H9 (cell line): ENCODE measurements around the gene SLC30A9. TPM values are rescaled to one million over a fixed set of nuclear protein-coding genes. Genes with fewer than 3 reads are reported as not detected.

Experiments used
- DNase-seq: peaks from one replicate; pipeline ENCODE4 v3.0.0-alpha.2; 2017
- H2AFZ ChIP-seq: one replicate; pipeline ENCODE4 v1.6.1; 2013; ENCODE audit warnings: mild to moderate bottlenecking, low read length, control low read depth, moderate library complexity
- H2AK5ac ChIP-seq: 2 replicates; pipeline ENCODE4 v1.6.1; 2013; ENCODE audit warnings: low read length, control low read depth, mixed read lengths; ENCODE audit not compliant: insufficient read length
- H2BK120ac ChIP-seq: one replicate; pipeline ENCODE4 v1.6.1; 2013; ENCODE audit warnings: low read depth, mild to moderate bottlenecking, low read length, control low read depth, inconsistent platforms; ENCODE audit not compliant: poor library complexity, severe bottlenecking
- H2BK12ac ChIP-seq: 2 replicates; pipeline ENCODE4 v1.6.1; 2013; ENCODE audit warnings: low read length, control low read depth, mixed read lengths, low read depth; ENCODE audit not compliant: insufficient read length
- H2BK15ac ChIP-seq: 2 replicates; pipeline ENCODE4 v1.6.1; 2013; ENCODE audit warnings: low read depth, low read length, control low read depth
- H2BK20ac ChIP-seq: one replicate; pipeline ENCODE4 v1.6.1; 2013; ENCODE audit warnings: low read depth, mild to moderate bottlenecking, low read length, control low read depth, inconsistent platforms; ENCODE audit not compliant: poor library complexity, severe bottlenecking
- H2BK5ac ChIP-seq: 2 replicates; pipeline ENCODE4 v1.6.1; 2013; ENCODE audit warnings: low read length, control low read depth, mixed read lengths; ENCODE audit not compliant: insufficient read length
- H3K14ac ChIP-seq: 2 replicates; pipeline ENCODE4 v1.6.1; 2013; ENCODE audit warnings: low read length, control low read depth; ENCODE audit not compliant: insufficient read depth
- H3K18ac ChIP-seq: 2 replicates; pipeline ENCODE4 v1.6.1; 2013; ENCODE audit warnings: low read depth, mild to moderate bottlenecking, mixed read lengths, low read length, control low read depth; ENCODE audit not compliant: insufficient read length
- H3K23ac ChIP-seq: 2 replicates; pipeline ENCODE4 v1.6.1; 2013; ENCODE audit warnings: low read length, control low read depth, mixed read lengths, low read depth; ENCODE audit not compliant: insufficient read length
- H3K23me2 ChIP-seq: 2 replicates; pipeline ENCODE4 v1.6.1; 2013; ENCODE audit warnings: low read depth, mild to moderate bottlenecking, mixed read lengths, low read length, control low read depth; ENCODE audit not compliant: insufficient read length, poor library complexity, severe bottlenecking
- H3K27ac ChIP-seq: 2 replicates; pipeline ENCODE4 v1.5.1; 2013; ENCODE audit warnings: low read length, control low read depth, mixed read lengths, low read depth; ENCODE audit not compliant: insufficient read length
- H3K27me3 ChIP-seq: 2 replicates; pipeline ENCODE4 v1.6.1; 2013; ENCODE audit warnings: low read length, control low read depth, inconsistent platforms; ENCODE audit not compliant: insufficient read depth
- H3K4ac ChIP-seq: 2 replicates; pipeline ENCODE4 v1.6.1; 2013; ENCODE audit warnings: low read depth, mild to moderate bottlenecking, control low read depth, inconsistent platforms, low read length, moderate library complexity
- H3K4me1 ChIP-seq: 2 replicates; pipeline ENCODE4 v1.6.1; 2013; ENCODE audit warnings: low read length, control low read depth, inconsistent platforms; ENCODE audit not compliant: insufficient read depth
- H3K4me2 ChIP-seq: 2 replicates; pipeline ENCODE4 v1.6.1; 2013; ENCODE audit warnings: low read length, control low read depth, mixed read lengths; ENCODE audit not compliant: insufficient read length, insufficient read depth
- H3K56ac ChIP-seq: 2 replicates; pipeline ENCODE4 v1.6.1; 2013; ENCODE audit warnings: low read depth, mild to moderate bottlenecking, mixed read lengths, low read length, control low read depth; ENCODE audit not compliant: insufficient read length
- H3K79me1 ChIP-seq: 2 replicates; pipeline ENCODE4 v1.6.1; 2013; ENCODE audit warnings: low read depth, mild to moderate bottlenecking, moderate library complexity, low read length, control low read depth, inconsistent platforms; ENCODE audit not compliant: insufficient read depth, poor library complexity, severe bottlenecking
- H3K79me2 ChIP-seq: 2 replicates; pipeline ENCODE4 v1.6.1; 2013; ENCODE audit warnings: low read length, control low read depth, inconsistent platforms; ENCODE audit not compliant: insufficient read depth
- H3K9ac ChIP-seq: 2 replicates; pipeline ENCODE4 v1.6.1; 2013; ENCODE audit warnings: low read length, control low read depth, mixed read lengths; ENCODE audit not compliant: insufficient read length; ENCODE audit errors: extremely low read depth
- H3K9me3 ChIP-seq: one replicate; pipeline ENCODE4 v1.6.1; 2013; ENCODE audit warnings: low read depth, low read length, inconsistent platforms; ENCODE audit not compliant: control insufficient read depth
- H3T11ph ChIP-seq: one replicate; pipeline ENCODE4 v1.6.1; 2013; ENCODE audit warnings: mild to moderate bottlenecking, low read length, control low read depth, inconsistent platforms
- H4K20me1 ChIP-seq: one replicate; pipeline ENCODE4 v1.6.1; 2013; ENCODE audit not compliant: control insufficient read depth, insufficient read length, insufficient read depth
- H4K5ac ChIP-seq: 2 replicates; pipeline ENCODE4 v1.6.1; 2013; ENCODE audit warnings: low read depth, mild to moderate bottlenecking, mixed read lengths, low read length, control low read depth; ENCODE audit not compliant: insufficient read length
- H4K8ac ChIP-seq: replicated peaks from 2 replicates; pipeline ENCODE4 v1.6.1; 2013; ENCODE audit warnings: low read length, control low read depth, mixed read lengths, low read depth; ENCODE audit not compliant: insufficient read length
- H4K91ac ChIP-seq: 2 replicates; pipeline ENCODE4 v1.6.1; 2013; ENCODE audit warnings: low read depth, mild to moderate bottlenecking, moderate library complexity, mixed read lengths, low read length, control low read depth; ENCODE audit not compliant: insufficient read length
- H3K27ac Mint-ChIP-seq, 3 experiments: 2 replicates in 2 of 3; 3 replicates in 1 of 3; pipeline ENCODE4 v1.8.0; 2020 to 2021; ENCODE audit warnings: mixed read lengths in 3 of 3, mild to moderate bottlenecking in 1 of 3, moderate library complexity in 1 of 3
- H3K27me3 Mint-ChIP-seq: 2 replicates; pipeline ENCODE4 v1.8.0; 2021; ENCODE audit warnings: low read depth, mild to moderate bottlenecking, moderate library complexity, mixed read lengths
- H3K36me3 Mint-ChIP-seq, 3 experiments: 2 replicates in 2 of 3; 3 replicates in 1 of 3; pipeline ENCODE4 v1.8.0; 2020 to 2021; ENCODE audit warnings: low read depth in 3 of 3, mixed read lengths in 3 of 3; ENCODE audit not compliant: insufficient read depth in 1 of 3
- H3K4me1 Mint-ChIP-seq, 2 experiments: 2 replicates each; pipeline ENCODE4 v1.8.0; 2020; ENCODE audit warnings: mixed read lengths in 2 of 2
- H3K4me3 Mint-ChIP-seq, 2 experiments: 2 replicates in 1 of 2; 3 replicates in 1 of 2; pipeline ENCODE4 v1.8.0; 2020 to 2021; ENCODE audit warnings: mild to moderate bottlenecking in 2 of 2, mixed read lengths in 2 of 2, moderate library complexity in 1 of 2
- H3K9me3 Mint-ChIP-seq, 2 experiments: 2 replicates in 1 of 2; 3 replicates in 1 of 2; pipeline ENCODE4 v1.8.0; 2020; ENCODE audit warnings: mild to moderate bottlenecking in 2 of 2, mixed read lengths in 2 of 2, moderate library complexity in 1 of 2
- CTCF ChIP-seq: fragments of 200-600 bp; sonication (generic); conservative IDR thresholded peaks from 3 replicates; pipeline ENCODE4 v1.8.0; 2021; ENCODE audit warnings: antibody characterized with exemption, mild to moderate bottlenecking
- WGBS: extraction: QIAGEN DNeasy Blood & Tissue Kit; methylation state at CpG from one replicate; pipeline ENCODE4 v1.1.7; 2013; ENCODE audit warnings: missing lambda C conversion rate, low lambda C conversion rate, mixed read lengths; ENCODE audit not compliant: insufficient read length; ENCODE audit errors: extremely low coverage; 5-methylcytosine and 5-hydroxymethylcytosine counted together
- total RNA-seq: library from RNA; stranded (reverse); gene quantifications from 2 replicates; pipeline ENCODE4 v1.2.1, GENCODE V29; 2021

SLC30A9 gene
- total RNA-seq, 1 experiment from 2014 or later: 70.8 TPM

GRCh38 chr4:42018451-42018850 is 28.1 kb downstream of the SLC30A9 start:
- H3K4me1 Mint-ChIP-seq: no peaks in the 10 kb centered on the region
- DNase-seq: no peak
- H3K27ac Mint-ChIP-seq: no peak overlapping the region
- H3K4me2 ChIP-seq: no peak overlapping the region
- no peaks in the 10 kb centered on the region for H3K27me3 ChIP-seq
- no peak overlapping the region for H2BK15ac ChIP-seq
- no peaks in the 10 kb centered on the region for H3K9me3 ChIP-seq
- H3K18ac ChIP-seq: no peak overlapping the region
- H3K9me3 Mint-ChIP-seq: no peaks in the 10 kb centered on the region
- no peak overlapping the region for H4K5ac ChIP-seq
- no peak overlapping the region for H3K27ac ChIP-seq
- no peaks in the 10 kb centered on the region for H3K23me2 ChIP-seq
- H4K8ac ChIP-seq: no peak overlapping the region
- H3K79me2 ChIP-seq: no peaks in the 10 kb centered on the region; the same call in 1 of the 2 replicates
- H3K56ac ChIP-seq: no peak overlapping the region
- H2BK12ac ChIP-seq: no peak overlapping the region
- no peak overlapping the region for H3K4me3 Mint-ChIP-seq
- H2BK120ac ChIP-seq: no peak overlapping the region
- no peak for TF ChIP-seq CTCF
- H3K4me1 ChIP-seq: no peaks in the 10 kb centered on the region
- H3K9ac ChIP-seq: no peak overlapping the region
- no CpG with 5 or more reads among the region's 2 CpGs for WGBS
- peak overlapping the region; percentile 53 for H3T11ph ChIP-seq
- no peak overlapping the region for H3K4ac ChIP-seq
- H2AFZ ChIP-seq: no peak overlapping the region
- peaks cover 0 to 20% (median 10%) of the 10 kb centered on the region in 3 experiments; a peak in 6 of 7 replicates for H3K36me3 Mint-ChIP-seq
- no peak overlapping the region for H3K14ac ChIP-seq
- no peaks in the 10 kb centered on the region for H3K27me3 Mint-ChIP-seq
- H2BK20ac ChIP-seq: no peak overlapping the region
- H2BK5ac ChIP-seq: no peak overlapping the region
- H2AK5ac ChIP-seq: no peak overlapping the region
- no peak overlapping the region for H3K23ac ChIP-seq
- no peaks in the 10 kb centered on the region for H4K20me1 ChIP-seq
- no peak overlapping the region for H4K91ac ChIP-seq
- H3K79me1 ChIP-seq: no peaks in the 10 kb centered on the region
